Superior temporal gyrus (tissue), 1 donor: ENCODE data around the gene NDUFS5.
A peak's percentile ranks its signal among the peaks of the same experiment; 100 is the strongest.
"Not testable (repeated sequence)": the region's sequence is repeated elsewhere in the genome, so short reads cannot be mapped to it uniquely, and the experiment has no call there.

ENCODE experiments used
- DNase-seq: peaks from one replicate; pipeline ENCODE4 v3.0.0-alpha.2; 2016; ENCODE audit errors: extremely low spot score

Gene NDUFS5

DNA sequence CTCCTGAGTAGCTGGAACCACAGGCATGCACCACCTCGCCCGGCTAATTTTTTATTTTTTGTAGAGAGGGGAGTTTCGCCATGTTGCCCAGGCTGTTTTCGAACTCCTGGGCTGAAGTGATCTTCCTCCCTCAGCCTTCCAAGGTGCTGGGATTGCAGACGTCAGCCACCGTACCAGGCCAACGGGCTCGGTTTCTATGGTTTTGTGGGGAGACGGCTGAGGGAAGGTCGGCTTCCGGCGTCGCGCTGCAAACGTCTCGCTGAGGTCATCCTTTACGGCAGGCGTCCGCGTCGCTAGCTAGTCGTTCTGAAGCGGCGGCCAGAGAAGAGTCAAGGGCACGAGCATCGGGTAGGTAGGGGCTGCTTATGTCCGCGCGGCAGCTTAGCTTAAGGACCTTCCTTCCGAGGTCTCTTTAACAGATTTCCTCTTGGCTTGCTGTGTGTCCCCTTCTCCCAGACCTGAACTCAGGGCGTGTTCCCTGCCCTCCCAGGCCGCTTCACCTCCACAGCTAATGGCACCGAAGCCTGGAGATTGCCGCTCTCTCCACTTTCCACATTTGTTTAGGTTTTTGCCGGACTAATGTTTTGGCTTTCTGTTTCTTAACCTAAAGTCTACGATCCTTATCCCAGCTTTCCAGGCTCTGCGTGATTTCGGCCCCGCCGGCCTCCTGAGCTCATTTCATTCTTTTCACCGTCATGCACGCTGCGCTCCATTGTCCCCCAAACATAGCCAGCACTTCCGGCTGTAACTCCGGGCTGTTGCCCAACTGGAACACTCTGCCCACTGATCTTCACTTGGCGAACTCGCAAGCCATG lies at the start of gene NDUFS5:
Gene NDUFS5, plus strand, starts transcription at position 300 of the 815 bp plus-strand sequence. CDS start 2,375 bp downstream, outside the sequence.
- peak; percentile 90 for DNase-seq

DNA sequence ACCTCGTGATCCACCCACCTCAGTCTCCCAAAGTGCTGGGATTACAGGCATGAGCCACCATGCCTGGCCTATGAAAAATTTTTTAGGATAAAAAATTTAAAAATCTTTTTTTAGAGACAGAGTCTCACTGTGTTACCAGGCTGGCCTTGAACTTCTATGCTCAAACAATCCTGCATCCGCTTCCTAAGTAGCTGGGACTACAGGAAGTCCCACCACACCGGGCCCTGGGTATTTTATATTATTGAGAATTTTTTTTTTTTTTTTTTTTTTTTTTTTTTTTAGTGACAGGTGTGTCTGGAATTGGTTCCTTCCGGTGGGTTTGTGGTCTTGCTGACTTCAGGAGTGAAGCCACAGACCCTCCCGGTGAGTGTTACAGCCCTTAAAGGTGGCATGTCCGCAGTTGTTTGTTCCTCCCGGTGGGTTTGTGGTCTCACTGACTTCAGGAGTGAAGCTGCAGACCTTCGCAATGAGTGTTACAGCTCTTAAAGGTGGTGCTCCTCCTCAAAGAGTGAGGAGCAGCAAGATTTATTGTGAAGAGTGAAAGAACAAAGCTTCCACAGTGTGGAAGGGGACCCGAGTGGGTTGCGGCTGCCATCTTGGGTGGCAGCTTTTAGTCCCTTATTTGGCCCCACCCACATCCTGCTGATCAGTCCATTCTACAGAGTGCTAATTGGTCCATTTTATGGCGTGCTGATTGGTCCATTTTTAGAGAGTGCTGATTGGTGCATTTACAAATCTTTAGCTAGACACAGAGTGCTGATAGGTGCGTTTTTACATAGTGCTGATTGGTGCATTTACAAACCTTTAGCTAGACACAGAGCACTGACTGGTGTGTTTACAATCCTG lies 48.5 kb upstream of the NDUFS5 start:
- not testable (repeated sequence) for DNase-seq

GRCh38 chr1:38978245-38978542 lies 48.0 kb upstream of the NDUFS5 start:
- DNase-seq, result not testable (repeated sequence)

- not testable (repeated sequence) for DNase-seq
Observed at GRCh38 chr1:38979380-38979779, 46.8 kb upstream of the NDUFS5 start.

- DNase-seq, result no peak
Observed at GRCh38 chr1:38989979-38990378, 36.2 kb upstream of the NDUFS5 start.

DNA sequence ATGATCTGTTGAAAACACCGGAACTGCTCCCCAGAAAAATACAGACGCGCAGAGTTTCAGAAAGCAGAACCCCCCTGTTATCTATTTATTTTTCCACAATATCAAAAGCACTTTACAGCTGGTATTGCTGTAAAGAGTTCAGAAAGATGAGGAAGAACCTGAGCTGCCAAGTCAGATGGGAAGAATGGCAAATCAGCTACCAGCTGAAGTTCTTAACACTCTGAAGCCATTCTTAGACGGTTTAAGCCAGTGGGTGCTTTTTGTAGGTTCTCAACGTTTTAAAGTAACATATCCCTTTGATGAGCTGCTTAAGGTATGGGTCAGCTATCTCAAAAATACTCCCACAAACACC lies 35.8 kb upstream of the NDUFS5 start:
- DNase-seq, result peak; percentile 64

DNA sequence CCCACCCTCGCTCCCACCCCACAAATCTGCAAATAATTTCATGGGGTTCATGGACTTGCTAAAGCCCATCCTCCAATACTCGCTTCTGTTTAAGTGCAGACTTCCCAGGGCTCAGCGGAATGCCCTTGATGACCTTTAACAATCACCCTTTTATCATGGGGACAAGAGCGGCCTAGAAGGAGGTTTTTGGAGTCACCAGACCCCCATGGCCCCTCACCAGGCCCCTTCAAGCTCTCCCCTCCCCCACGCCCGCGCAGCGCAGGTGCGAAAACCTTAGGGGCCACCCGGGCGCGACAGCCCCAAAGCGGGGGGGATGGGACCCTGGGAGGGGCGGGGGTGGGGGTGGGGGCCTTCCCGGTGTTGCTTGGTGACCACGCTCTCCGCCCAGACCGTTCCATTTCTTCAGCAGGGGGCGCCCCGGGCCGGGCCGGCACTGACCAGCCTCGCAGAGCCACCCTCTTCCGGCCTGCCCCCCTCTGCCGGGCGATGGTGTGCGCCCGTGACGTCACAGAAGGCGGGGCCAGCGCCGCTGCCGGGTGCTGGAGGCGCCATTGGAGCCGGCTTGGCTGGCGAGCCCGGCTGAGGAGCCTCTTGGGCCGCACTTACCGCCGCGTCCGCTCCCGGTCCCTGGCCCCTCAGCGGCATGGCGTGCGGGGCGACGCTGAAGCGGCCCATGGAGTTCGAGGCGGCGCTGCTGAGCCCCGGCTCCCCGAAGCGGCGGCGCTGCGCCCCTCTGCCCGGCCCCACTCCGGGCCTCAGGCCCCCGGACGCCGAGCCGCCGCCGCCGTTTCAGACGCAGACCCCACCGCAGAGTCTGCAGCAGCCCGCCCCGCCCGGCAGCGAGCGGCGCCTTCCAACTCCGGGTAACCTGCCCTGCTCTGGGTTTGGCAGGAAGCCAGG lies 35.2 kb upstream of the NDUFS5 start, which contains the start of gene AKIRIN1:
Gene AKIRIN1, plus strand, starts transcription at position 539 of the 900 bp plus-strand sequence. Its CDS starts 105 bp downstream, at position 644.
- peak; percentile 96 for DNase-seq

GRCh38 chr1:38991638-38992411 lies 34.3 kb upstream of the NDUFS5 start:
- DNase-seq, result peak; percentile 57

GRCh38 chr1:38992412-38993111 lies 33.6 kb upstream of the NDUFS5 start:
- no peak for DNase-seq

DNA sequence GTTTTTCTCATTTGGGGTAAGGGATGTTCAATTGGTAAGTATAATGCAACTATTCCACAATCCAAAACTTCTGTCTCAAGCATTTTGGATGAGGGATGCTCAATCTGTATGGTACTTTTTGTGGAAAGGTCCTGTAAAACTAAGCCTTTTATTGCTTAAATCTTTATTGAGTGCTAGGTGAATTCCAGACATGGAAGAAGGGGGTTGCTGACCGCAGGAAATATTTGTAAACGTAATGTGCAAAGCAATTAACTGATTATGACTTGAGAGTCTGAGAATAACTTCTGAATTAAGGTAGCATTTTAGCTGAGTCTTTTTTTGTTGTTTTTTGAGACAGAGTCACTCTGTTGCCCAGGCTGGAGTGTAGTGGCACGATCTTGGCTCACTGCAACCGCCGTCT lies 32.0 kb upstream of the NDUFS5 start:
- DNase-seq, result no peak

DNA sequence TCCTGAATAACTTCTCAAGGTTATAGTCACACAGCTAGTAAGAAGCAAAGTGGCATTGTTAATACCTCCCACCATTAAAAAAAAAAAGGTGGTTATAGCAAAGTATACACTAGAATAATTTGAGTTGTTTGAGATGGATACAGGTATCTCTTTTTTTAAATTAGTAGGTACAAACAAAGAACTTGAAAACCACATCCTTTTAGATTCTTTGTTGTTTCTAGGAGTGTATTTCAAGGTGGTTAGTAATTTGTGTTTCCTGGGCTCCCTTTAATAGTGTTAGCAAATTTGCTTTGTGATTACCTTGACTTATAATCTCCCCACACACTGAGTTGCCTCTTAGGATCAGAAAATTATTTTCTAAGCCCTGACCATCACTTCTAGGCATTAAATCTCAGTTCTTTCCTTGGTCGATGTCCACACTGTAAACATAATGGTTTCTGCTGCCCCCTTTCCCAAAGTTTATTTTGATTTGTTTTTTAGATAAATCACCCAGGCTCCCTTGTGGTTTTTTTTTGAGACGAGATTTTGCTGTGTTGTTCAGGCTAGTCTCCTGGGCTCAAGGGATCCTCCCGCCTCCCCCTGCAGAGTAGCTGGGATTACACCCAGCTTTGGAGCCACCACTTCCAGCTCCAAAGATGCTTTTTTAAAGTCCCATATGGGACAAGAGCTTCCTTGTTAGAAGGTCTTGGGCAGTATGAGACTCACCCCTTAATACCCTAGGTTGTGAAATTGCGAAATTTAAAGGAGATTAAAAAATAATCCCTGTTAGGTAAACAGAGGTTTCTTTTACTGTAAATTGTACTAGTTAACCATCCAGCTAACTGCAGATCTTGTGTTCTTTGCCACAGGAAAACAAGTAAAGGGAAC lies 28.9 kb upstream of the NDUFS5 start:
- no peak for DNase-seq

DNA sequence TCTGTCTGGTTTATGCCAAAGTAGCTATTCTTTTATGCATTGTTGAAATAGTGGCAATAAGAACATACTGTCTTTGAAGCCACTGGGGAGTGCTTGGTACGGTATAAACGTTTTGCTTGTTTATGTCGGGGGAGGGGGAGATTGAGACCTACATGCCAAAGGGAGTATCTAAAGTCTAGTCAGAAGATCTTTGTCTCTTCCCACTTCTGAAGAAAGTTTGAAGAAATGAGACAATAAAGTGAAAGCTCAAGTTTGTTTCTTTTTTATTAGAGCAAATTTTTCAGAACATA lies 28.3 kb upstream of the NDUFS5 start:
- DNase-seq, result no peak

GRCh38 chr1:39001516-39002421 lies 24.4 kb upstream of the NDUFS5 start:
- DNase-seq, result no peak

DNA sequence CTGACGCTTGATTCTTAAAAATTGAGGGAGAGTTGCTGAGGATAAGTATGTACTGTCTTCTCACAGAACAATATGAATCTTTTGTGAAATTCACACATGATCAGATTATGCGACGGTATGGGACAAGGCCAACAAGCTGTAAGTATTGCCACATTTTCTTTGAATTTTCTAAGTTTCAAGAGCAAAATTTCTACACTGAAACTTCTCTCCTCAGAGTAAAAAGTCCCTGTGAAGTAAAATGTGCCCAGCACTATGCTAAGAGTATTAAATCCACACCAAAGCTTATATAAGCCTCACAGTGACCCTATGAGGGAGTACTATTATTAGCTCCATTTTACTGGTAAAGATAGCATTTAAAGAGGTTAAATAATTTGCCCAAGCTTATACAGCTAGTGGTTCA lies 22.9 kb upstream of the NDUFS5 start:
- no peak for DNase-seq

GRCh38 chr1:39003794-39004193 lies 22.4 kb upstream of the NDUFS5 start:
- DNase-seq, result no peak

DNA sequence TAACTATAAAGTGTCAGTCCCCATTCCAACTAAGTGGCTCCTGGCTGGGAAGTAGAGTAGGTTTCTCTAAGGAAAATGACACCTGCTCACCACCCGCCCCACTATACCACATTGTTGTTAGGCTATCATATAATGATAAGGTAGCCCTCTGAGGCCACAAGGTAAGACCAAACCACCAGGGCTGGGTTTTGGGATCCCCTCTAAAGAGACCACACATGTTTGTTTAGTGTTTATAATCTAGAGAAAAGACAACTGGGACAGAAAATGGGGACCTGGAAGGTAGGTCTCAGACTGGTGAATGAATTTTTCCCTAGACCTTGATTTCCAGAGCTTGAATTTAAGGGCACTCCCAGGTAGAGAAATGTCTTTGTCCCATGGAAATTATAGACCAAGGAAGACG lies 19.9 kb upstream of the NDUFS5 start:
- DNase-seq, result no peak

- DNase-seq, result no peak
Observed at GRCh38 chr1:39006726-39007645, 19.2 kb upstream of the NDUFS5 start.

DNA sequence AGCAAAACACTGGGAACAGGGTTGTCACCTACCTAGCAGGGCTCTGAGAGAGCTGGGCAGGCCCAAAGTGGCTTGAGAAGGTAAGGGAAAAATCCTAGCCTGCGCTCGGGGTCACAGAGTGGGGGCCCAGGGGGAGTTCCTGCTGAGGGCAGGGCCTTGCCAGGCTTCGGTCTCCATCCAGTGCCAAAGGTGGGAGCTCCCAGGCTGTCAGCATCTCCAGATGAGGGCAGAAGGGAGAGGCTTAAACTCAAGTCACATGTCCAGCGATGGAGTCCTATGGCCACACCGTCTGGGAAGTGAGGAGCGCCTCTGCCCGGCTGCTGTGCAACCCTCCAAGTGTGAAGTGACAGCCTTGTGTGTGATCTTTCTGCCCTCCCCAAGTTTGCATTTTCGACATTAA lies 11.2 kb upstream of the NDUFS5 start:
- not testable (repeated sequence) for DNase-seq
